Neuronal stem cell (in vitro differentiated cells): ENCODE data around the gene FAM209B.

Experiments used
- DNase-seq: peaks from one replicate; pipeline ENCODE4 v3.0.0-alpha.2; 2013; ENCODE audit warnings: low spot score
- H2AFZ ChIP-seq: one replicate; pipeline ENCODE4 v1.6.1; 2013; ENCODE audit warnings: mild to moderate bottlenecking, low read length, inconsistent platforms
- H2AK5ac ChIP-seq: 2 replicates; pipeline ENCODE4 v1.6.1; 2013; ENCODE audit warnings: low read depth, mild to moderate bottlenecking, inconsistent platforms, low read length, moderate library complexity, mixed read lengths
- H2BK120ac ChIP-seq: 2 replicates; pipeline ENCODE4 v1.6.1; 2013; ENCODE audit warnings: low read depth, mild to moderate bottlenecking, inconsistent platforms, low read length, moderate library complexity, mixed read lengths
- H2BK12ac ChIP-seq: one replicate; pipeline ENCODE4 v1.6.1; 2013; ENCODE audit warnings: low read length, inconsistent platforms
- H2BK15ac ChIP-seq: 2 replicates; pipeline ENCODE4 v1.6.1; 2013; ENCODE audit warnings: mild to moderate bottlenecking, low read length, inconsistent platforms, mixed read lengths
- H2BK5ac ChIP-seq: one replicate; pipeline ENCODE4 v1.6.1; 2013; ENCODE audit warnings: inconsistent platforms, mild to moderate bottlenecking, low read length, moderate library complexity
- H3K14ac ChIP-seq: one replicate; pipeline ENCODE4 v1.6.1; 2013; ENCODE audit warnings: low read length, inconsistent platforms
- H3K18ac ChIP-seq: 2 replicates; pipeline ENCODE4 v1.6.1; 2013; ENCODE audit warnings: low read length, inconsistent platforms
- H3K23ac ChIP-seq: 2 replicates; pipeline ENCODE4 v1.6.1; 2013; ENCODE audit warnings: low read depth, mild to moderate bottlenecking, mixed read lengths, low read length, inconsistent platforms; ENCODE audit not compliant: poor library complexity
- H3K27ac ChIP-seq: replicated peaks from 3 replicates; pipeline ENCODE4 v1.5.1; 2013; ENCODE audit warnings: low read length, inconsistent platforms
- H3K27me3 ChIP-seq, 3 experiments: 2 replicates each; pipeline ENCODE4 v1.6.1; 2013; ENCODE audit warnings: low read length in 3 of 3, mild to moderate bottlenecking in 2 of 3, inconsistent platforms in 1 of 3, low read depth in 1 of 3, mixed read lengths in 1 of 3, moderate library complexity in 1 of 3; ENCODE audit not compliant: control insufficient read depth in 3 of 3, insufficient read depth in 3 of 3
- H3K36me3 ChIP-seq, 2 donors: replicated peaks in 1 of 2; 2 replicates each; pipeline ENCODE4 v1.6.1; 2013; ENCODE audit warnings: low read length in 2 of 2; ENCODE audit not compliant: control insufficient read depth in 2 of 2, insufficient read depth in 2 of 2
- H3K4ac ChIP-seq: 2 replicates; pipeline ENCODE4 v1.6.1; 2013; ENCODE audit warnings: inconsistent platforms, mild to moderate bottlenecking, low read length, moderate library complexity
- H3K4me1 ChIP-seq, 2 donors: 1 replicate in 1 of 2; 2 replicates in 1 of 2; pipeline ENCODE4 v1.6.1; 2013; ENCODE audit warnings: low read length in 2 of 2, low read depth in 1 of 2; ENCODE audit not compliant: control insufficient read depth in 2 of 2, insufficient read depth in 1 of 2
- H3K4me2 ChIP-seq: one replicate; pipeline ENCODE4 v1.6.1; 2013; ENCODE audit warnings: mild to moderate bottlenecking, low read length, inconsistent platforms; ENCODE audit not compliant: insufficient read depth, poor library complexity, severe bottlenecking
- H3K4me3 ChIP-seq, 2 donors: 2 replicates each; pipeline ENCODE4 v1.5.1; 2013; ENCODE audit warnings: low read length in 2 of 2, mild to moderate bottlenecking in 2 of 2, inconsistent platforms in 1 of 2, moderate library complexity in 1 of 2
- H3K79me1 ChIP-seq: one replicate; pipeline ENCODE4 v1.6.1; 2013; ENCODE audit warnings: low read depth, mild to moderate bottlenecking, inconsistent platforms, low read length, moderate library complexity
- H3K9ac ChIP-seq: one replicate; pipeline ENCODE4 v1.6.1; 2013; ENCODE audit warnings: mild to moderate bottlenecking, low read depth, low read length, inconsistent platforms; ENCODE audit not compliant: poor library complexity
- H3K9me3 ChIP-seq, 2 donors: replicated peaks in 1 of 2; 2 replicates each; pipeline versions ENCODE3 to v1.6.1; 2013; ENCODE audit warnings: low read length in 2 of 2, mild to moderate bottlenecking in 2 of 2, inconsistent platforms in 1 of 2, low read depth in 1 of 2, mixed read lengths in 1 of 2, moderate library complexity in 1 of 2; ENCODE audit not compliant: control insufficient read depth in 2 of 2, insufficient read depth in 1 of 2
- H4K8ac ChIP-seq: one replicate; pipeline ENCODE4 v1.6.1; 2013; ENCODE audit warnings: low read depth, mild to moderate bottlenecking, inconsistent platforms, low read length, moderate library complexity
- H4K91ac ChIP-seq: one replicate; pipeline ENCODE4 v1.6.1; 2013; ENCODE audit warnings: low read length, low read depth, mild to moderate bottlenecking, inconsistent platforms; ENCODE audit not compliant: poor library complexity
- WGBS, 2 donors: extraction: QIAGEN DNeasy Blood & Tissue Kit; methylation state at CpG; one replicate each; pipeline ENCODE4 v1.1.7; 2013; ENCODE audit warnings: missing lambda C conversion rate in 2 of 2, mixed read lengths in 1 of 2; ENCODE audit not compliant: insufficient read length in 2 of 2, insufficient replicate concordance in 1 of 2; ENCODE audit errors: extremely low coverage in 2 of 2; 5-methylcytosine and 5-hydroxymethylcytosine counted together

FAM209B gene

DNA sequence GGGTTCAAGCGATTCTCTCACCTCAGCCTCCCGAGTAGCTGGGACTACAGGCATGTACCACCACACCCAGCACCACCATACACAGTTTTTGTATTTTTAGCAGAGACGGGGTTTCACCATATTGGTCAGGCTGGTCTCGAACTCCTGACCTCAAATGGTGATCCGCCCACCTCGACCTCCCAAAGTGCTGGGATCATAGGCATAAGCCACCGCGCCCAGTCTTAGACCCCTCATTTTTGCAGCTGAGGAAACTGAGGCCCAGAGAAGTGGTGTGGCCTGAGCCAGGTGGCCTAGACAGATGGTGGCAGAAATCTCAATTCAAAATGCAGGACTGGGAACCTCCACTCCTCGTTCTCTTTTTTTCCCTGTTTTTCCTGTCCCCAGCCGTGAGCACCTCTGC lies 21.1 kb upstream of the FAM209B start:
- Histone ChIP-seq H2AFZ (no peak overlapping the region), H3K36me3 (peaks cover 6 to 19% of the 10 kb centered on the region in 2 donors), H2AK5ac (no peak overlapping the region), H3K4ac (no peak overlapping the region), H4K8ac (no peak overlapping the region), H3K4me1 (peaks cover 0 to 6% of the 10 kb centered on the region in 2 donors), H3K27ac (no peak overlapping the region), H3K23ac (no peak overlapping the region), H3K14ac (no peak overlapping the region), H3K27me3 (no peaks in the 10 kb centered on the region), H3K18ac (no peak overlapping the region), H4K91ac (no peak overlapping the region), H3K9me3 (no peaks in the 10 kb centered on the region), H2BK120ac (no peak overlapping the region), H2BK12ac (no peak overlapping the region), H3K79me1 (no peaks in the 10 kb centered on the region), H2BK15ac (no peak overlapping the region), H3K4me3 (no peak overlapping the region), H2BK5ac (no peak overlapping the region), H3K4me2 (no peak overlapping the region), H3K9ac (no peak overlapping the region)
- no CpG with 5 or more reads among the region's 10 CpGs for WGBS, 2 donors
- DNase-seq: no peak

DNA sequence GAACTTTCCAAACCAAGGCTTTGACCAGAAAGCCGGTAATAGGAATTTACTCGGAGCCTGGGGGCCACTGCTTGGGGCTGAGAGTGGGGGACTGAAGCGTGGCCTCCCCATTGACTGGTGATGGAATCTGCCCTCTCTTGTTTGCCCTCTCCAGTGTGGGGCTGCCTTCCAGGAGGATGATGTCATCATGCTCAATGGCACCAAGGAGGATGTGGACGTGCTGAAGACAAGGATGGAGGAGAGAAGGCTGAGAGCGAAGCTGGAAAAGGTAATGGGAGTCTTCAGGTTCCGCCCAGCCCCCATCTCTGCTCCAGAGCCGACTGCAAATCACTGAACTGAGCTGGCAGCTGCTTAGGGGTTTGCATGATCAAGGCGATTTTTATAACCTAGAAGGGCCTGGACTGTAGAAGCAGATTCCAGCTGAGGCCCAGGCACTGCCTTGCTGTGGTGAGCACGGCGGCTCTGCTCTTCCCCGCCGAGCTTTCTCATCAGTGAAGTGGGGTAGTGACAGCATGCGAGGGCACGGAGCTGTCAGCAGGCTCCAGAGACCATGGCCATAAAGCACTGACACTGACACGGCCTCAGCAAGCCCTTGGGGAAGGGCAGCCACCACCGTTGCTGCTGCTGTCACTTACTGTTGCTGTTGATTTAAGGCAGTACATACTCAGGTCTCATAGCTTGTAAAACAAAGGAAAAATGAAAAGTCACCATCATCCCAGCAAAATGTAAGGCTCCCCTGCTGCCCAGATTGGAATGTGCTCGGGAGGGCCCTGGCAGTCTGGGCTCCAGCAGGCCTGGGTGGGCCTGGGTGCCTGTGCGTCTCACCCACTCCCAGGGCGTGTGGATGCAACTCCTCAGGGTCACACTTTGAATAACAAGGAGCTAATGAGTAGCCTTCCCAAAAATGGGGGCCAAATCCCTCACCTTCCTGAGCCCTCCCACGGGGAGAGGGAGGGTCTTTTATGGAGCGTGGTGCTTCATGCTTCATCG lies 19.6 kb upstream of the FAM209B start:
- H2BK15ac ChIP-seq: no peak overlapping the region
- H3K4ac ChIP-seq: no peak overlapping the region
- H3K23ac ChIP-seq: no peak overlapping the region
- no peak overlapping the region for H3K14ac ChIP-seq
- no peak overlapping the region for H3K18ac ChIP-seq
- no peaks in the 10 kb centered on the region for H3K79me1 ChIP-seq
- H2AK5ac ChIP-seq: no peak overlapping the region
- no peaks in the 10 kb centered on the region for H3K27me3 ChIP-seq
- H2BK12ac ChIP-seq: no peak overlapping the region
- H4K91ac ChIP-seq: no peak overlapping the region
- no peak overlapping the region for H3K9ac ChIP-seq
- no peak overlapping the region for H3K4me2 ChIP-seq
- H3K36me3 ChIP-seq: peaks cover 15 to 34% of the 10 kb centered on the region in 2 donors
- no peak overlapping the region for H2BK5ac ChIP-seq
- H2BK120ac ChIP-seq: no peak overlapping the region
- no peak for DNase-seq
- no peak overlapping the region for H2AFZ ChIP-seq
- H4K8ac ChIP-seq: no peak overlapping the region
- H3K4me3 ChIP-seq: peak overlapping the region in 1 of 2 donors; percentile 37
- peaks cover 0 to under 1% of the 10 kb centered on the region in 2 donors for H3K9me3 ChIP-seq
- peaks cover 0 to 6% of the 10 kb centered on the region in 2 donors for H3K4me1 ChIP-seq
- no CpG with 5 or more reads among the region's 22 CpGs for WGBS, 2 donors
- H3K27ac ChIP-seq: no peak overlapping the region

DNA sequence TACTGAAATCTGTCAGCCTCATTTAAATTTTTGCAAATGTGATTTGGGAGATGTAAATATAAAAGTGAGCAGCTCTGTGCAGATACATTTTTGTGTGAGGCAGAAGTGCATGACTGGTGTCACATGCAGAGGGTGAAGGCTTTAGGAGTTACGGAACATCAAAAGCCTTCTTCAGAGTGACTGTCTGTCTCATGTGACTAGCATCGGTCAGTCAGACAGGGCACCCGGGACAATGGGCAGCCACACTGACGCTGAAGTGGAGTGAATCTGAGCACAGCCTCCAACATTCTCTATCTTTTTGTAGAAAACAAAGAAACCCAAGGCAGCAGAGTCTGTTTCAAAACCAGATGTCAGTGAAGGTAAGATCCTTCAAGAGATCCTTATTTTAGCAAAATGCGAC lies 16.4 kb upstream of the FAM209B start:
- Histone ChIP-seq H3K14ac (no peak overlapping the region), H3K23ac (no peak overlapping the region), H2BK15ac (no peak overlapping the region), H2BK5ac (no peak overlapping the region), H2BK120ac (no peak overlapping the region), H2AFZ (no peak overlapping the region), H2BK12ac (no peak overlapping the region), H3K9ac (no peak overlapping the region), H3K4me1 (peaks cover 0 to 6% of the 10 kb centered on the region in 2 donors), H3K4me2 (no peak overlapping the region), H3K27me3 (no peaks in the 10 kb centered on the region), H3K18ac (no peak overlapping the region), H3K4me3 (no peak overlapping the region), H3K79me1 (no peaks in the 10 kb centered on the region), H3K9me3 (peaks cover 6 to 21% of the 10 kb centered on the region in 2 donors), H4K91ac (no peak overlapping the region), H3K27ac (no peak overlapping the region), H2AK5ac (no peak overlapping the region), H4K8ac (no peak overlapping the region), H3K4ac (no peak overlapping the region), H3K36me3 (peaks cover 25 to 53% of the 10 kb centered on the region in 2 donors)
- no CpG with 5 or more reads among the region's 5 CpGs for WGBS, 2 donors
- DNase-seq: no peak

DNA sequence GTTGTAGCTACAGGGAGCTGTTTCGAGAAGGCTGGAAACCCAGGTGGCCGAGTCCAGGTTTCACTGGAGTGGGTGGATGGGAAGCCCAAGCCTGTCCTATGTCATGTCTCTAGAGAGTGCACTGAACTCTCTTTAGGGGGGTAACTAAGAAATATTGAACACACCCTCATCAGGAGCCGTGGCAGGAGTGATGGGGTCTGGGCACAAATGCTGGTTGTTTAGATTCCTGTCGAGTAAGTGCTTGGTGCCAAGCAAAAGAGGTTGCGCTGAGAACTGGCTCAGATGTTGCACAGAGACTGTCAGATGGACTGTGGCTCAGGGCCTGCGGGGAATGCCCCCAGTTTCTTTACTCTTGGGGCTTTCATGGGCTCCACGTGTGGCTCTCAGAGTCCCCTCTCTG lies 15.8 kb upstream of the FAM209B start:
- Histone ChIP-seq H3K23ac (no peak overlapping the region), H3K4me3 (no peak overlapping the region), H3K36me3 (peaks cover 25 to 53% of the 10 kb centered on the region in 2 donors), H3K27ac (no peak overlapping the region), H2BK5ac (no peak overlapping the region), H3K18ac (no peak overlapping the region), H4K8ac (no peak overlapping the region), H2BK12ac (no peak overlapping the region), H3K9ac (no peak overlapping the region), H3K4me1 (peaks cover 0 to 6% of the 10 kb centered on the region in 2 donors), H3K79me1 (no peaks in the 10 kb centered on the region), H4K91ac (no peak overlapping the region), H2AK5ac (no peak overlapping the region), H3K4ac (no peak overlapping the region), H2AFZ (no peak overlapping the region), H2BK120ac (no peak overlapping the region), H3K4me2 (no peak overlapping the region), H3K27me3 (no peaks in the 10 kb centered on the region), H2BK15ac (no peak overlapping the region), H3K9me3 (peaks cover 6 to 21% of the 10 kb centered on the region in 2 donors), H3K14ac (no peak overlapping the region)
- DNase-seq: no peak
- WGBS, 2 donors: no CpG with 5 or more reads among the region's 7 CpGs
